ENCODE measurements around the gene SHLD1.

SHLD1 gene

DNA sequence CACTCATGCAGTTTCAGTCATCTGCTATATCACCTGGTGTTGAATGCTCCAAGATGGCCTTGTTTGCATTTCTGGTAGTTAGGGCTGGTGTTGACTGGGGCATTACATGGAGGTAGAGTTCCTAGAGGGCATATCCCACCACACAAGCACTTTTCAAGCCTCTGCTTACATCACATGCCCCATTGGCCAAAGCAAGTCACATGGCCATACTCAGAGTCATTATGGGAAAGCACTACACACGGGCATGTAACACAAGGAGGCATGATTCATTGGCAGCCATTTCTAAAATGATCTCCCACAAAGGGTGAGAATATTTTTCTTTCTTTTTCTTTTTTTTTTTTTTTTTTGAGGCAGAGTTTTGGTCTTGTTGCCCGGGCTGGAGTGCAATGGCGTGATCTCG is 126.9 kb downstream of the SHLD1 start:
- Mint-ChIP-seq H3K4me1 (ENCODE audit: low read depth) (peaks cover 12% of the 10 kb centered on the region), H3K27me3 (peaks cover 4% of the 10 kb centered on the region), H3K36me3 (ENCODE audit: low read depth) (no peaks in the 10 kb centered on the region), H3K27ac (no peak overlapping the region), H3K9me3 (peaks cover 7% of the 10 kb centered on the region), H3K4me3 (no peak overlapping the region)
- intact Hi-C loops (cut with micrococcal nuclease): no loop called here

DNA sequence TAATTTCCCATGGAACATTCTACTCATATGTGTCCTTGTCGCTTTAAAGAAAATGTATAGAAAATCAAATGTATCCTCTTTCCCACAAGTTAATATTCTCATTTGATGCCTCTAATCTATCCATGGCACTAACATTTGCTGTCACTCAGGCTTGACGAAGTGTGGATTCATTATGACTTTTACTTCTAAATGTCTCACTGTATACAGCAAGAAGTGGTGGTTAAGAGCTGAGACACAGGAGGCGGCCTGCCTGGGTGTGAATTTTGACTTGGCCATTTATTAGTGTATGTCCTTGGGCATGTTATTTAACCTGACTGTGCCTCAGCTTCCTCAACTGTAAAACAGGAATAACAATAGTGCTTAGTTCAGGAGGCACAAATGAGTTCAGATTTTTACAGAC is 130.1 kb downstream of the SHLD1 start:
- Mint-ChIP-seq H3K9me3 (peaks cover 7% of the 10 kb centered on the region), H3K27me3 (peaks cover 4% of the 10 kb centered on the region), H3K36me3 (ENCODE audit: low read depth) (no peaks in the 10 kb centered on the region), H3K27ac (no peak overlapping the region), H3K4me3 (no peak overlapping the region), H3K4me1 (ENCODE audit: low read depth) (no peaks in the 10 kb centered on the region)
- intact Hi-C loops (cut with micrococcal nuclease): no loop called here

DNA sequence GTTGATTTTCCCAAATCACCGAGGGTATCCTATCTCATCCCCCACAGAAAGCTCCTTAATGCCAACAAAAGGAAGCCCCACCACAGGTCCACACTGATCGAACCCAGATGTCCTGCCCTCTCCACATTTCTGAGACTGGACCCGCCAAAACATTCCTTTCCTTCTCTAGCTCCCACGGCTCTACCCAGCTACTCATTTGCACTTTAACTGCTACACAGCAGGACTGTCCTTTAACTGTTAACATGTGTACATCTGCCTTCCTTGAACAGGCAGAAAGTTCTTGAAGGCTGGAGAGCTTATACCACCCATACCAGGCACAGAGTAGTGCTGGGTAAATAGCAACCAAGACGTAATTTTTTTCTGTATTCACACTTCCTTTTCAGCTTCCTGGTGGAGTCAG is 131.5 kb downstream of the SHLD1 start:
- Mint-ChIP-seq H3K27ac (no peak overlapping the region), H3K27me3 (no peaks in the 10 kb centered on the region), H3K36me3 (ENCODE audit: low read depth) (no peaks in the 10 kb centered on the region), H3K9me3 (no peaks in the 10 kb centered on the region), H3K4me1 (ENCODE audit: low read depth) (no peaks in the 10 kb centered on the region), H3K4me3 (no peak overlapping the region)
- intact Hi-C loops (cut with micrococcal nuclease): no loop called here

DNA sequence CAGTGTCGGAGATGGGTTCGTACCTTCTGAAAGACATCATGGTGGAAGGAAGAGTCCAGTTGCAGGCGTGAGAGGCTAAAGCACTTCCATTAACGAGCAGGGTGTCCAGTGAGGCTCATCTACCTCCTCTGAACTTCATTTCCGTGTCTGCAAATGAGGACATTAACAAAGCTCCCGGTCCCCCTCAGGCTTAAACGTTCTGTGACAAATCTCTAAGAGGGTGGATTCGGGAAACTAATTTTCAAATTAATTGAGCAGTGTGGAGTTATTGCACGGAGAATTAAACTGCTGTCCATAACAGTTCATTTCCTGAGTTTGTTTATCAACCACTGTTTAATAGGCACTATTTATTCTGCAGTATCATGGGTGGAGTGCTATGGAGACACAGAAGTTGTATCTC is 132.0 kb downstream of the SHLD1 start:
- H3K27ac Mint-ChIP-seq: no peak overlapping the region
- H3K4me3 Mint-ChIP-seq: no peak overlapping the region
- intact Hi-C loops (cut with micrococcal nuclease): no loop called here
- H3K36me3 Mint-ChIP-seq (ENCODE audit: low read depth): no peaks in the 10 kb centered on the region
- no peaks in the 10 kb centered on the region for H3K9me3 Mint-ChIP-seq
- H3K4me1 Mint-ChIP-seq (ENCODE audit: low read depth): no peaks in the 10 kb centered on the region
- no peaks in the 10 kb centered on the region for H3K27me3 Mint-ChIP-seq

DNA sequence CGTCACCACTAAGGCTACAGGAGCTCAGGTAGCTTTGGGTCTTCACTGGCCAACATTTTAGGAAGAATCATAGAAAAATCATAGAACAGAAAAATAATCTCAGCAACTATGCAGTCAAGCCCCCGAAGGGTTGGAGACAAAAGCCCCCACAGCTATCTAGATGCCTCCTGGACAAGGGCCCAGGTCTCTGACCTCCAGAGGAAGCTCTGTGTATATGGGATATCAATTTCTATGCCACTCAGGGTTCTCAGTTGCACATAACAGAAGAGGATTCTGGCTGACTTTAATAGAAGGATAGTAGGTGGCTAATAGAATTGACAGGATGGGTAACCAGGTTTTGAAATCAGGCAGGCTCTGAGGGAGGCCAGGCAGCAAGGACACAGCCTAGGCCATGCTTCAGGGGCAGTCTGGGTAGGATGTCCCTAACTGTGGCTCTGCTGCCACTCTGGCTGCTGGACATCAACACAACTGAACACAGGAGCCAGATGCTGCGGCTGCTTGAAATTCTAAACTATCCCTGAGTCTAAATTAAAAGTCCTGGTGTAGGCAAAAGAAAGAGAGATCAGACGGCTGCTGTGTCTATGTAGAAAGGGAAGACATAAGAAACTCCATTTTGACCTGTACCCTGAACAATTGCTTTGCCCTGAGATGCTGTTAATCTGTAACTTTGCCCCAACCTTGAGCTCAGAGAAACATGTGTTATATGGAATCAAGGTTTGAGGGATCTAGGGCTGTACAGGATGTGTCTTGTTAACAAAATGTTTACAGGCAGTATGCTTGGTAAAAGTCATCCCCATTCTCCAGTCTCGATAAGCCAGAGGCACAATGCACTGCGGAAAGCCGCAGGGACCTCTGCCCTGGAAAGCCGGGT is 134.5 kb downstream of the SHLD1 start:
- H3K4me1 Mint-ChIP-seq (ENCODE audit: low read depth): peaks cover 11% of the 10 kb centered on the region
- H3K27me3 Mint-ChIP-seq: peaks cover 2% of the 10 kb centered on the region
- H3K36me3 Mint-ChIP-seq (ENCODE audit: low read depth): no peaks in the 10 kb centered on the region
- H3K4me3 Mint-ChIP-seq: no peak overlapping the region
- no peak overlapping the region for H3K27ac Mint-ChIP-seq
- no peaks in the 10 kb centered on the region for H3K9me3 Mint-ChIP-seq
- intact Hi-C loops (cut with micrococcal nuclease): no loop called here

DNA sequence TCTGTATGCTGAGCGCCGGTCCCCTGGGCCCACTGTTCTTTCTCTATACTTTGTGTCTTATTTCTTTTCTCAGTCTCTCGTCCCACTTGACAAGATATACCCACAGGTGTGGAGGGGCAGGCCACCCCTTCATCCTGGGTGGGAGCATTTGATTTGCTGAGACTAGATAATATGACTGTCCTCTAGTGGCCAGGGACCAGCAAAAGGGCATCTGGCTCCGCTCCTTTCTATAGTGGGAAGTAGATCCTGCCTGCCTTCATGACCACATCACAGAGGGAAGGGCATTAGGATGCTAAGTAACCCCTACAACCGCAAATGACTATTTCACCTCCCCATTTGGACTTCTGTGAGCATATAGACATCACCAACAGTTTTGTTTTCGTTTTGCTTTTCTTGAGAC is 135.7 kb downstream of the SHLD1 start:
- intact Hi-C loops (cut with micrococcal nuclease): no loop called here
- Mint-ChIP-seq H3K4me3 (no peak overlapping the region), H3K4me1 (ENCODE audit: low read depth) (peaks cover 11% of the 10 kb centered on the region), H3K27me3 (peaks cover 2% of the 10 kb centered on the region), H3K27ac (no peak overlapping the region), H3K9me3 (no peaks in the 10 kb centered on the region), H3K36me3 (ENCODE audit: low read depth) (no peaks in the 10 kb centered on the region)

DNA sequence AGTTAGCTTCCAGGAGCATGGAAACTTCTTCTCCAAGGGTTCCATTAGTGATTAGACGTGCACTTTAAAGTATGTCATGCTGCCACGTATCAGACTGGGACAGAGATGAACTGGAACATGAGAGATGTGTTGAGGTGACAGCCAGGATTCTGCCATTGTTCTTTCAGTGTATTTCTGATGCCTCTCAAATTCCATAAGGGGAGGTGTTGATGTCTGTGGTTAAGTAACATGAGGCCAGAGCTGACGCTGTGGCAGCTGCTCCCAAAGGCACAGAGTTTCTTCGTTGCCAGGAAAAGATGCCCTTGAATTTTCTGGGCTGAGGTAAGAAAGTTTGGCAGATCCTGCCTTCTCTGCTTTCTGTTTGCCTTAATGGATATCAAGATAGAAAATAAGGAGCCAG is 136.6 kb downstream of the SHLD1 start:
- no peaks in the 10 kb centered on the region for H3K36me3 Mint-ChIP-seq (ENCODE audit: low read depth)
- no peak overlapping the region for H3K4me3 Mint-ChIP-seq
- peaks cover 11% of the 10 kb centered on the region for H3K4me1 Mint-ChIP-seq (ENCODE audit: low read depth)
- no peak overlapping the region for H3K27ac Mint-ChIP-seq
- no peaks in the 10 kb centered on the region for H3K9me3 Mint-ChIP-seq
- intact Hi-C loops (cut with micrococcal nuclease): no loop called here
- H3K27me3 Mint-ChIP-seq: peaks cover 2% of the 10 kb centered on the region

DNA sequence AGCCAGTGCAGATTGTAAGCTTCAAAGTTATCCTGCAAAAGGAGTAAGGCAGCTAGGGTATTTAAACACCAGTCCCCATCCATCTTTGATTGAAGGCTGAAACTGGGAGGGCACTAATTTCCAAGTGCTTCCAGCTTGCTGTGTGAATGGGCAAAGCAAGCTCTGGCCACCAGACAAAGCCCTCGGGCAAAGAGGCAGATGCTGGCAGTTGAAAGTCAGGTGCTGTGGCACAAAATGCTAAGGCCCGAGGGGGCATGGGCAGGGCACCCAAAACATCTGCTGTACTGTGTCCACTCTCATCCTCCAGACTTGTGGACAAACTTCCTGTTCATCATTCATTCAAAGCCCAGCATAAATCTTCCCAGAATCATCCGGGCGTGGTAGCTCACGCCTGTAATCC is 137.2 kb downstream of the SHLD1 start:
- Mint-ChIP-seq H3K27me3 (peaks cover 2% of the 10 kb centered on the region), H3K27ac (no peak overlapping the region), H3K4me1 (ENCODE audit: low read depth) (peaks cover 11% of the 10 kb centered on the region), H3K36me3 (ENCODE audit: low read depth) (no peaks in the 10 kb centered on the region), H3K4me3 (no peak overlapping the region), H3K9me3 (no peaks in the 10 kb centered on the region)
- intact Hi-C loops (cut with micrococcal nuclease): no loop called here

DNA sequence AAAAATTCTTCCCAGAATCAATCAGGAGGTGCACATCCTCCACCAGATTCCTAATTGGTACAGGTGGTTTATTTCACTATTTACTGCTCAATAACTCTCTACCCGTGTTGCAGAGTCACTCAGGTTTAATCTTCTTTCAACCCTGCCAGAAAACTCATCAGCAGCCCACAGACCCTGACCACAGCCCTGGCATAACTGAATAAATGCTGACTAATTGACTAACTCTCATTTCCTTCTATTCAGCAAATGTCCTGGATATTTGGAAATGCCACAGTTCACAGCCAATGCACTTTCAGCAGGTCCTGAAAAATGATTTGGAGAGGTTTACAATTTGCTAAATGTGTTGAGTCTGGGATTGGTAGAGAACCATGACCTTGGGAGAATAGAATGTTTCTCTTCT is 137.8 kb downstream of the SHLD1 start:
- intact Hi-C loops (cut with micrococcal nuclease): no loop called here
- Mint-ChIP-seq H3K9me3 (no peaks in the 10 kb centered on the region), H3K36me3 (ENCODE audit: low read depth) (no peaks in the 10 kb centered on the region), H3K4me3 (no peak overlapping the region), H3K27ac (no peak overlapping the region), H3K27me3 (peaks cover 2% of the 10 kb centered on the region), H3K4me1 (ENCODE audit: low read depth) (peaks cover 11% of the 10 kb centered on the region)

DNA sequence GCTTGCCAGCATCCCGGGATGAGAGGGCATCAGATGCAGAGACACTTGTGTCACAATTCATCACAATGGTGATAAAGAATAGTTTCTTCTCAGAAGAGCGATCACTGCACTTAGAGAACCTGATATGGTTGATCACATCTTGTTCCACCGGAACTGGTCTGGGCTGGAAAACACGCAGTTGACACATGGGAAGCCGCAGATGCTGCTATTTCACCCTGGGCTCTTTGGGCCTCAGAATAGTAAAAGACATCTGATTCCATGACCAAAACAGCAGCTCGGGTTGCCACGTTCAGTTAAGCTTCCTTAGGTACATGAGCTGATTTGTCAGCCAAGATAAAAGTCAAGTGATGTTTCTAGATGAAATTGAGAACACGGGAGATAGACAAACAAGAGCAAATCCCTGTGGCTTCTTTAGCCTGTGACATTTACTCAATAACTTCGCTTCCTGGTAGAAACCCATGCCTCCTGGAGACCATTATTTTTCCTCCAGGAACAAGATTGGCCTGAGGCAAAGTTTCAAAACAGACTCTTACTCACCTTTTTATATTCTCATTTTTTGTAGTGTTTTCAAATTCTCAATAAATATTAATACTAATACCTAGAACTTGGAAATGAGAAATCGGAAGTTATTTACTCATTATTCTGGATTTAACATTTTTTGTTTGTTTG is 140.7 kb downstream of the SHLD1 start:
- Mint-ChIP-seq H3K4me1 (ENCODE audit: low read depth) (peaks cover 21% of the 10 kb centered on the region), H3K27me3 (peaks cover 2% of the 10 kb centered on the region), H3K36me3 (ENCODE audit: low read depth) (no peaks in the 10 kb centered on the region), H3K27ac (no peak overlapping the region), H3K9me3 (no peaks in the 10 kb centered on the region), H3K4me3 (no peak overlapping the region)
- intact Hi-C loops (cut with micrococcal nuclease): no loop called here

DNA sequence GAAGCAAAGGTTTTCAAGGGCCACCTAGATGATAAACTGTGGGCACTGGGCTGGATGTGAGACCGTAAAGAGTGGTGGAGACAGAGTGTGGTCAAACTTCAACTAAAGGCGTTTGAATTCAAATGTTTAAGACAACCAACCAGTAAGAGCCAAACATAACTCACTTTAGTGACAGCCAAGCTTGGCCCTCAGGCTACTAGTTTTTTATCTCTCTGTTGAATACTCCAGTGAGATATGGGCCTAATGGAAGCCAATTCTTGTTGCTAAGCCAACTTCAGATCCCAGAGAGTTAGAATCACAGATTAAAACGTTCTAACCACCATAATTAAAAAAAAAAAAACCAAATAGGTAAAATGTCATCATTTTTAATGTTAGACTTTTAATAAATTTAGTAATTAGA is 142.9 kb downstream of the SHLD1 start:
- intact Hi-C loops (cut with micrococcal nuclease): no loop called here
- H3K4me1 Mint-ChIP-seq (ENCODE audit: low read depth): peaks cover 19% of the 10 kb centered on the region

DNA sequence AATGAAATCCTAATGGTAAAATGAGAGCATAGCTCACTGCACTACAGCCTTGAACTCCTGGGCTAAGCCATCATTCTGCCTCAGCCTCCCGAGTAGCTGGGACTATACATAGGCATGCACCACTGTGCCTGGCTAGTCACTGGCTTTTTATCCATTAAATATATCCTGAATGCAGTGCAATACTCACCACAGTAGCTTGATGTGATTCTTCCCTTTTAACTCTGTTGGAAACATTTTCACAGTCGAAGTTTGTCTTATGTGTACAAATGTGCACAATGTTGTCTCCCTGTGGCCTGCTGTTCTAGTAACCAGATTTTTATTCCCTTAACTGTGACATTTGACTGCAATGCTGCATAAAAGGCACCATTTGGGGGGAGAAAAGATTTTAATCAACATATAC is 143.4 kb downstream of the SHLD1 start:
- H3K27ac Mint-ChIP-seq: no peak overlapping the region
- H3K9me3 Mint-ChIP-seq: no peaks in the 10 kb centered on the region
- H3K4me1 Mint-ChIP-seq (ENCODE audit: low read depth): peaks cover 15% of the 10 kb centered on the region
- peaks cover 12% of the 10 kb centered on the region for H3K27me3 Mint-ChIP-seq
- H3K4me3 Mint-ChIP-seq: no peak overlapping the region
- intact Hi-C loops (cut with micrococcal nuclease): no loop called here
- H3K36me3 Mint-ChIP-seq (ENCODE audit: low read depth): no peaks in the 10 kb centered on the region

More for the DNA sequence above, 142.9 kb downstream of the SHLD1 start:
- Mint-ChIP-seq H3K4me3 (no peak overlapping the region), H3K27me3 (peaks cover 14% of the 10 kb centered on the region), H3K27ac (no peak overlapping the region), H3K9me3 (no peaks in the 10 kb centered on the region), H3K36me3 (ENCODE audit: low read depth) (no peaks in the 10 kb centered on the region)

DNA sequence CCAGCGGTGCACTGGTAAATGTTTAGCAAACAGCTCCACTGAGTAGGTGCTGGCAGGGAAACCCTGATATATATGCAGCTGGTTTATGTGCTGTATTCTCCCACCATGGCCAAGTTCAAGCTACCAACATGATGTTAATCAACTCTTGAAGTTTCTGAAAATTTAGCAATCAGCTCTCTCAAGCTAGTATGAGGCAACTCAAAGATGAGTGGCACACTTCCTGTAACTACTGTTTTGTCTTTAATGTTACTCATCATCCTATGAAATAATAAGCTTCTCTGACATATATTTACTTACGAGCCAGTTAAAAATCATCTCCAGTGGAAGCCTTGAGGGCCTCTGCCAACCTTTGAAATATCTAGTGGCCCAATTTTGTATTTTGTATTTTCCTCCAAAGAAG is 145.4 kb downstream of the SHLD1 start:
- no peaks in the 10 kb centered on the region for H3K36me3 Mint-ChIP-seq (ENCODE audit: low read depth)
- H3K4me3 Mint-ChIP-seq: no peak overlapping the region
- H3K27ac Mint-ChIP-seq: no peak overlapping the region
- intact Hi-C loops (cut with micrococcal nuclease): no loop called here
- H3K27me3 Mint-ChIP-seq: peaks cover 12% of the 10 kb centered on the region
- H3K4me1 Mint-ChIP-seq (ENCODE audit: low read depth): peaks cover 15% of the 10 kb centered on the region
- H3K9me3 Mint-ChIP-seq: no peaks in the 10 kb centered on the region

DNA sequence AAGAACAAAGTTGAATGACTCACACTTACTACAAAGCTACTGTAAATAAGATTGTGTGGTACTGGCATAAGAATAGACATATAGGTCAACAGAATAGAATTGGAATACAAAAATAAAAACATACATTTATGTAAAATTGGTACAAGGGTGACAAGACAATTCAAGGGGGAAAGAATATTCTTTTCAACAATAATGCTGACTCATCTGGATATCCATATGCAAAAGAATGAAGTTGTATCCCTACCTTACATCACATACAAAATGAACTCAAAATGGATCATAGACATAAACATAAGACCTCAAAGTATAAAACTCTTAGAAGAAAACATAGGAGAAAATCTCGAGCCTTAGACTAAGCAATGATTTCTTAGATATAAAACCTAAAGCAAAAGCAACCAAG is 149.2 kb downstream of the SHLD1 start:
- Mint-ChIP-seq H3K4me1 (ENCODE audit: low read depth) (peaks cover 15% of the 10 kb centered on the region), H3K27ac (no peak overlapping the region), H3K27me3 (peaks cover 16% of the 10 kb centered on the region), H3K36me3 (ENCODE audit: low read depth) (no peaks in the 10 kb centered on the region), H3K4me3 (no peak overlapping the region), H3K9me3 (no peaks in the 10 kb centered on the region)
- intact Hi-C loops (cut with micrococcal nuclease): no loop called here
